Neural crest cell (in vitro differentiated cells): ENCODE results near the gene CELF4. TPM values are rescaled to one million over a fixed set of nuclear protein-coding genes. Genes with fewer than 3 reads are reported as not detected.

ENCODE experiments used
- DNase-seq: peaks from one replicate; pipeline ENCODE4 v3.0.0; 2021; ENCODE audit warnings: low read depth, mixed read lengths, low spot score
- H3K27ac Mint-ChIP-seq: one replicate; pipeline ENCODE4 v1.8.0; 2021; ENCODE audit warnings: mild to moderate bottlenecking, mixed read lengths; ENCODE audit not compliant: unreplicated experiment
- H3K27me3 Mint-ChIP-seq: 2 replicates; pipeline ENCODE4 v1.8.0; 2021; ENCODE audit warnings: low read depth, mild to moderate bottlenecking, mixed read lengths
- H3K36me3 Mint-ChIP-seq: 2 replicates; pipeline ENCODE4 v1.8.0; 2021; ENCODE audit warnings: low read depth, mild to moderate bottlenecking, mixed read lengths
- H3K4me1 Mint-ChIP-seq: 2 replicates; pipeline ENCODE4 v1.8.0; 2021; ENCODE audit warnings: mixed read lengths
- H3K4me3 Mint-ChIP-seq: one replicate; pipeline ENCODE4 v1.8.0; 2021; ENCODE audit warnings: mild to moderate bottlenecking, mixed read lengths
- H3K9me3 Mint-ChIP-seq: 2 replicates; pipeline ENCODE4 v1.8.0; 2021; ENCODE audit warnings: mixed read lengths
- total RNA-seq: library from RNA; stranded (reverse); gene quantifications from 2 replicates; pipeline ENCODE4 v1.2.1, GENCODE V29; 2021
- TF ChIP-seq, protein P1 (sequence below): fragments of 200-600 bp; sonication (generic); conservative IDR thresholded peaks from 2 replicates; pipeline ENCODE4 v1.5.0; 2021; ENCODE audit warnings: antibody characterized with exemption, mild to moderate bottlenecking

CELF4 gene
- total RNA-seq, 1 donor from 2014 or later: 1.9 TPM

DNA sequence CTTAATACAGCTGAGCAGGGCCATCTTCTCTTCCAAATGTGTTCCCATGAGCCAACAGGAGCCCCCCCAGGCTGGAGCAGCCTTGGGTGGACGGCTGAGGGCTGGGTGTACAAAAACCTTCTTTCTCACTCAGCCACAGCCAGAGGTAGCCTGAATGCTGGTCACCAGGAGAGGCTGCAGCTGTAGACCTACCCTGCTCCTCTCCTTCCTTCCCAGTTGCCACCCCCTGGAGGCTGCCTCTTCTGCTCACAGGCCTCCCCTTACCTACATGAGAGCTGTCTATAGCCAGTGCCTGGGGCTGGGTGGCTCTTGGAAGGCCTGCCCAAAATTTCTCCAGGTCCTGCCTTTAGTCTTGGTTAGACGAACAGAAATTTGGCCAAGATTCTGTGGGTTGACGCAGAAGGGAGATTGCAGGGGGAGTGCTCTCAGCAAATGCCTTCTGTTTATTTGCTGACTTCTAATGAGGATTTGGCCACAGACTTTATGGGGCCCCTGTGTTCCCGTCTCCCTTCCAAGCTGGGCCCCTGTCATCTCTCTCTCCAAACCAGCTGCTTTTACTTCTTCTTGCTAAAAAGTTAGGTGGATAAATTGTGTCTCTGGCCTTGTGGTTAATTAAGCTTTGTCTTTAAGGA lies 18.3 kb downstream of the CELF4 start:
- TF ChIP-seq, protein P1, sequence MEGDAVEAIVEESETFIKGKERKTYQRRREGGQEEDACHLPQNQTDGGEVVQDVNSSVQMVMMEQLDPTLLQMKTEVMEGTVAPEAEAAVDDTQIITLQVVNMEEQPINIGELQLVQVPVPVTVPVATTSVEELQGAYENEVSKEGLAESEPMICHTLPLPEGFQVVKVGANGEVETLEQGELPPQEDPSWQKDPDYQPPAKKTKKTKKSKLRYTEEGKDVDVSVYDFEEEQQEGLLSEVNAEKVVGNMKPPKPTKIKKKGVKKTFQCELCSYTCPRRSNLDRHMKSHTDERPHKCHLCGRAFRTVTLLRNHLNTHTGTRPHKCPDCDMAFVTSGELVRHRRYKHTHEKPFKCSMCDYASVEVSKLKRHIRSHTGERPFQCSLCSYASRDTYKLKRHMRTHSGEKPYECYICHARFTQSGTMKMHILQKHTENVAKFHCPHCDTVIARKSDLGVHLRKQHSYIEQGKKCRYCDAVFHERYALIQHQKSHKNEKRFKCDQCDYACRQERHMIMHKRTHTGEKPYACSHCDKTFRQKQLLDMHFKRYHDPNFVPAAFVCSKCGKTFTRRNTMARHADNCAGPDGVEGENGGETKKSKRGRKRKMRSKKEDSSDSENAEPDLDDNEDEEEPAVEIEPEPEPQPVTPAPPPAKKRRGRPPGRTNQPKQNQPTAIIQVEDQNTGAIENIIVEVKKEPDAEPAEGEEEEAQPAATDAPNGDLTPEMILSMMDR: no peak
- no peak overlapping the region for H3K27ac Mint-ChIP-seq
- H3K27me3 Mint-ChIP-seq: peaks cover 25% of the 10 kb centered on the region
- H3K9me3 Mint-ChIP-seq: no peaks in the 10 kb centered on the region
- H3K4me1 Mint-ChIP-seq: peaks cover 15% of the 10 kb centered on the region
- H3K4me3 Mint-ChIP-seq: no peak overlapping the region
- H3K36me3 Mint-ChIP-seq: no peaks in the 10 kb centered on the region
- no peak for DNase-seq

DNA sequence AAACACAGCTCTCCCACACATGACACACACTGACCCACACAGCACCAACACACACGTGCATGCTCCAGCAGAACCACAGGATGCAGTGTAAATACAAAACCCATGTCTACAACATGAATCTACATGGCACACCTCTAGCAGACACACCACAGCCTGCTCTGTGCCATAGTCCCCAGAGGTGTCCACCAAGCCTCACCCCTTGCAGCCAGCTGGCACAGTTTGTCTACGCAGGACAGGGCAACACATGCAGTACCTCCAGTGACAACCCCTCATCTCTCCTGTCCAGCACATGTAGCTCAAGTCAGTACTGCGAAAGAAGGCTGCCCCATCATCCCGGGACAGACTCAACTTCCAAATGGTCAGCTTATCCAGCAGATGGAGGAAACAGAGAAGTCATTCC lies 18.9 kb downstream of the CELF4 start:
- DNase-seq: no peak
- no peaks in the 10 kb centered on the region for H3K36me3 Mint-ChIP-seq
- peaks cover 11% of the 10 kb centered on the region for H3K4me1 Mint-ChIP-seq
- TF ChIP-seq, protein P1: no peak
- H3K27me3 Mint-ChIP-seq: peaks cover 26% of the 10 kb centered on the region
- H3K9me3 Mint-ChIP-seq: no peaks in the 10 kb centered on the region
- H3K4me3 Mint-ChIP-seq: no peak overlapping the region
- H3K27ac Mint-ChIP-seq: no peak overlapping the region

DNA sequence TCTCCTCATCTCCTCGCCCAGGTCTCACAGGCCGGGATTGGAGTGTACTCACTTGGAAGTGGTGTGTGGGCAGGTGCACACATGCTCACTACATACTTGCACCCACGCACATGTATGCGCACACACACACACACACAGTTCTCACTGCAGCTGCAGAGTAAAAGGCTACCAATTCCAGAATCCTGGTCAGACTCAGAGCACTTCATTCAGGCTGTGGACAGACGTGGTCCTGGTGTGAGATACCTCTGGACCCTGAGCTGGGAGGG lies 19.4 kb downstream of the CELF4 start:
- TF ChIP-seq, protein P1: no peak
- DNase-seq: no peak
- Mint-ChIP-seq H3K4me1 (peaks cover 10% of the 10 kb centered on the region), H3K27me3 (peaks cover 26% of the 10 kb centered on the region), H3K27ac (no peak overlapping the region), H3K4me3 (no peak overlapping the region), H3K36me3 (no peaks in the 10 kb centered on the region), H3K9me3 (no peaks in the 10 kb centered on the region)

DNA sequence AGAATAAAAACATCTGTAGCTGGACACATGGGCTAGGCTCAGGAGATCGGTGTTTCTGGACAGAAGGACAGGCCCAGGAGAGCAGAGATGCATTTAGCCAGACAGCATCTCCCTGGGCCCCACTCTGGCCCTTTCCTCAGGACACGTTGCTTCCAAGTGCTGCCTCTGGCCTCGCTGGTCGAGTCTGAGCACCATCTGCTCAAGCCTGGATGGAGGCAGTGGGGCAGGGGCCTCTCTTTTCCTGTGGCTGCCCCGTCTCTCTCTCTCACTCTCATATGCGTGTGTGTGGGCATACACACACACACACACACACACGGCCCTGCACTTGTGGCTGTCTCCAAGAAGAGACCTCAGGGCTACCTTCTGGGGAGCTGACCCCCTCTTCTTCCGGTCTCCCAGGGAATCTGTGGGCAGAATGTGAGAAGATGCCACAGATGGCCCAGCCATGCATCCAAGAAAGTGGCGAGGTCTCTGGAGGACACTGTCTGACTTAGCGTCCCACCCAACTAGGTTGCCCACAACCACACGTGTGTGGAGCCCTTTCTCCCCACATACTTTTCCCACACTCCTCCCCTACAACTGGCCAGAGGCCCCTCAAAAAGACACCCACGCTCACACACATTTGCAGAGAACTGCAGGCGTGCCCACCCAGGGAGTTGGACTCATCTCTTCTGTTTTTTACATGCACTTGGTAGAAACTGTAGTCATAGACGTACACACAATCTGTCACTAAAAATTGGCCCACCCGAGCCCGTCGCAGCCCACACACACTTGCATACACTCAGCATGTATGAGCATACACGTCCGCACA lies 19.9 kb downstream of the CELF4 start:
- no peak overlapping the region for H3K4me3 Mint-ChIP-seq
- peaks cover 10% of the 10 kb centered on the region for H3K4me1 Mint-ChIP-seq
- TF ChIP-seq, protein P1: no peak
- no peak overlapping the region for H3K27ac Mint-ChIP-seq
- no peaks in the 10 kb centered on the region for H3K36me3 Mint-ChIP-seq
- H3K9me3 Mint-ChIP-seq: no peaks in the 10 kb centered on the region
- H3K27me3 Mint-ChIP-seq: peaks cover 29% of the 10 kb centered on the region
- DNase-seq: no peak

DNA sequence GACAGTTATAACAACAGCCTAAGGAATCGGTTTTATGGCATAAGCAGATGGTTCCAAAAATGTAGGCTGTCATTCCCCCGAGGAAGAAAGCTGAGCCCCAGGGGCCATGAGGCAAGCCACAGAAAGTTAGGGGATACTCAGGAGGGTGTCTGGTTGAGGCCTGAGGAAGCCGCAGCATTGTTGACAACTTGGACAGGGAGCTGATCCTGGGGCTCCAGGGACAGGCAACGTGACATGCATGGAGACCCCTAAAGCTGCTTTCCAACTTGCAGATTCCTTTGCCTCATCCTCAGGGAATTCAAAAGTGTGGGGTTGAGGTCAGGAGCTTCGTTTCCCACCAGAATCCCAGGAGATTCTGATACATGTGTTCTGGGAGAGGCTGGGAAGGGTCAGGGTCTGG lies 20.9 kb downstream of the CELF4 start:
- Mint-ChIP-seq H3K4me3 (no peak overlapping the region), H3K27me3 (peaks cover 35% of the 10 kb centered on the region), H3K9me3 (no peaks in the 10 kb centered on the region), H3K27ac (no peak overlapping the region), H3K36me3 (no peaks in the 10 kb centered on the region), H3K4me1 (peaks cover 10% of the 10 kb centered on the region)
- no peak for DNase-seq
- TF ChIP-seq, protein P1: no peak
